HCT116 (cell line): ENCODE data around the gene KANSL3. TPM values are rescaled to one million over a fixed set of nuclear protein-coding genes. Genes with fewer than 3 reads are reported as not detected.

ENCODE experiments used
- ATAC-seq: fragments of 200-7000 bp; cut with Tn5 transposase; 2 replicates; pipeline ENCODE4 v1.9.1; 2020; ENCODE audit warnings: mild to moderate bottlenecking, moderate library complexity
- BruUV-seq: library from RNA; stranded (reverse); fragments of 400-500 nt; replicated peaks from 2 replicates; lab custom pipeline; 2021; lab: Mats Ljungman, UMichigan
- CTCF ChIA-PET: fragments of 300-600 bp; sonication (Branson Sonifier 250); formaldehyde crosslinking; loops from one replicate; lab custom pipeline; 2021; ENCODE audit warnings: antibody characterized with exemption; lab: Charles Lee
- POLR2A ChIA-PET: fragments of 300-600, 350-600 bp; sonication (Branson Sonifier 250); formaldehyde crosslinking; loops from one replicate; lab custom pipeline; 2021; ENCODE audit warnings: antibody characterized with exemption; lab: Charles Lee
- RAD21 ChIA-PET, 2 experiments: fragments of 300-600 bp; sonication (Branson Sonifier 250); formaldehyde crosslinking; loops; one replicate each; lab custom pipeline; 2023; ENCODE audit warnings: low total read pairs in 2 of 2; ENCODE audit not compliant: uncharacterized antibody in 2 of 2, unreplicated experiment in 2 of 2, low non-redundant PET in 1 of 2; lab: Charles Lee
- DNase-seq: peaks from one replicate; pipeline ENCODE4 v3.0.0-alpha.2; 2010; ENCODE audit warnings: low read depth, low spot score
- H2AFZ ChIP-seq: fragments of 200-600 bp; shearing (Covaris generic), sonication (generic); 2 replicates; pipeline ENCODE4 v1.6.1; 2017; ENCODE audit warnings: low read depth, mixed run types, mixed read lengths, antibody characterized with exemption, low read length; ENCODE audit not compliant: poor library complexity, severe bottlenecking
- H3K27ac ChIP-seq: 2 replicates; pipeline ENCODE4 v1.5.1; 2012; ENCODE audit warnings: low read depth, low read length
- H3K27me3 ChIP-seq: fragments of 200-600 bp; sonication (generic); 2 replicates; pipeline ENCODE4 v1.6.1; 2016; ENCODE audit warnings: mixed run types, low read length, mixed read lengths; ENCODE audit not compliant: insufficient read depth
- H3K36me3 ChIP-seq, 2 experiments: fragments of 200-500 bp in 1 of 2; fragments of 200-600 bp in 1 of 2; sonication (Bioruptor generic) in 1 of 2; sonication (generic) in 1 of 2; 2 replicates each; pipeline versions ENCODE4 v1.5.1 to v1.6.1; 2014 to 2016; ENCODE audit warnings: low read length in 2 of 2, inconsistent platforms in 1 of 2, mixed read lengths in 1 of 2, mixed run types in 1 of 2; ENCODE audit not compliant: insufficient read depth in 2 of 2, control insufficient read depth in 1 of 2
- H3K4me1 ChIP-seq, 2 experiments: fragments of 200-600 bp in 1 of 2; sonication (generic) in 1 of 2; 2 replicates each; pipeline versions ENCODE4 v1.5.1 to v1.6.1; 2012 to 2017; ENCODE audit warnings: low read length in 2 of 2, inconsistent platforms in 1 of 2, mild to moderate bottlenecking in 1 of 2, mixed read lengths in 1 of 2, mixed run types in 1 of 2, moderate library complexity in 1 of 2; ENCODE audit not compliant: insufficient read depth in 2 of 2, control insufficient read depth in 1 of 2
- H3K4me2 ChIP-seq: fragments of 200-600 bp; sonication (generic); 2 replicates; pipeline ENCODE4 v1.6.1; 2017; ENCODE audit warnings: mixed run types, low read length, mixed read lengths
- H3K4me3 ChIP-seq, 2 experiments: fragments of 200-600 bp in 1 of 2; sonication (generic) in 1 of 2; replicated peaks in 1 of 2; 2 replicates each; pipeline ENCODE4 v1.5.1; 2011 to 2016; ENCODE audit warnings: low read length in 2 of 2, control low read depth in 1 of 2, low read depth in 1 of 2, mild to moderate bottlenecking in 1 of 2, mixed read lengths in 1 of 2, mixed run types in 1 of 2
- H3K79me2 ChIP-seq: fragments of 200-600 bp; sonication (generic); 2 replicates; pipeline ENCODE4 v1.6.1; 2017; ENCODE audit warnings: mild to moderate bottlenecking, mixed run types, low read length, moderate library complexity, mixed read lengths; ENCODE audit not compliant: insufficient read depth
- H3K9ac ChIP-seq: fragments of 200-600 bp; sonication (generic); 2 replicates; pipeline ENCODE4 v1.6.1; 2016; ENCODE audit warnings: low read length, mixed read lengths
- H3K9me2 ChIP-seq: fragments of 200-600 bp; sonication (generic), shearing (Covaris generic); 2 replicates; pipeline ENCODE4 v1.6.1; 2017; ENCODE audit warnings: mixed run types, mild to moderate bottlenecking, moderate library complexity; ENCODE audit not compliant: insufficient read depth
- H3K9me3 ChIP-seq, 2 experiments: fragments of 200-500 bp in 1 of 2; fragments of 200-600 bp in 1 of 2; sonication (Bioruptor generic) in 1 of 2; sonication (generic) in 1 of 2; 2 replicates each; pipeline ENCODE4 v1.6.1; 2014 to 2017; ENCODE audit warnings: low read length in 2 of 2, mixed read lengths in 2 of 2, inconsistent platforms in 1 of 2, low read depth in 1 of 2, mild to moderate bottlenecking in 1 of 2, mixed run types in 1 of 2, moderate library complexity in 1 of 2; ENCODE audit not compliant: control insufficient read depth in 1 of 2, insufficient read depth in 1 of 2
- H4K20me1 ChIP-seq: fragments of 200-600 bp; sonication (generic), shearing (Covaris generic); 2 replicates; pipeline ENCODE4 v1.6.1; 2017; ENCODE audit warnings: mixed run types, mild to moderate bottlenecking, moderate library complexity; ENCODE audit not compliant: insufficient read depth
- CTCF ChIP-seq, 3 experiments: fragments of 200-600 bp in 1 of 3; sonication (generic) in 1 of 3; IDR thresholded peaks in 2 of 3; conservative IDR thresholded peaks in 1 of 3; 2 replicates each; pipeline ENCODE4 v1.5.1; 2012 to 2017; ENCODE audit warnings: low read depth in 2 of 3, low read length in 2 of 3, antibody characterized with exemption in 1 of 3, borderline replicate concordance in 1 of 3, control low read depth in 1 of 3, mild to moderate bottlenecking in 1 of 3, mixed read lengths in 1 of 3, mixed run types in 1 of 3, moderate library complexity in 1 of 3; ENCODE audit not compliant: insufficient read depth in 1 of 3
- ELF1 ChIP-seq: IDR thresholded peaks from 2 replicates; pipeline ENCODE4 v1.6.1; 2012; ENCODE audit warnings: low read depth, borderline replicate concordance
- EZH2phosphoT487 ChIP-seq: fragments of 200-600 bp; IDR thresholded peaks from 2 replicates; pipeline ENCODE4 v1.6.1; 2018; ENCODE audit warnings: antibody characterized with exemption, borderline replicate concordance
- POLR2A ChIP-seq: IDR thresholded peaks from 2 replicates; pipeline ENCODE4 v1.7.0; 2011; ENCODE audit warnings: borderline replicate concordance; ENCODE audit not compliant: insufficient read depth, insufficient read length; ENCODE audit errors: extremely low read depth
- SIN3A ChIP-seq: IDR thresholded peaks from 2 replicates; pipeline ENCODE4 v1.6.1; 2012; ENCODE audit warnings: low read depth
- SP1 ChIP-seq: IDR thresholded peaks from 2 replicates; pipeline ENCODE4 v1.6.1; 2012; ENCODE audit warnings: low read depth
- SRF ChIP-seq: IDR thresholded peaks from 2 replicates; pipeline ENCODE4 v1.6.1; 2012; ENCODE audit warnings: low read depth
- YY1 ChIP-seq: IDR thresholded peaks from 2 replicates; pipeline ENCODE4 v1.6.1; 2011; ENCODE audit warnings: low read length, low read depth, moderate library complexity, mild to moderate bottlenecking; ENCODE audit not compliant: insufficient replicate concordance; ENCODE audit errors: extremely low read depth
- ZNF274 ChIP-seq: fragments of 200-500 bp; sonication (Bioruptor generic); IDR thresholded peaks from 2 replicates; pipeline ENCODE4 v1.6.1; 2014; ENCODE audit warnings: mild to moderate bottlenecking, low read depth, low read length, inconsistent platforms
- intact Hi-C: fragments of 100-400 bp; cut with micrococcal nuclease; formaldehyde crosslinking; loops from 2 replicates; pipeline ENCODE4 v1.10.0; 2022
- total RNA-seq: library from RNA; stranded (reverse); gene quantifications from one replicate; pipeline ENCODE4 v1.2.1, GENCODE V29; 2021; ENCODE audit not compliant: unreplicated experiment

The KANSL3 gene
- total RNA-seq, 1 experiment from 2014 or later, result 35.8 TPM

- TF ChIP-seq CTCF (IDR thresholded peaks at IDR 0.05 in 2 of 3, conservative IDR thresholded peaks at IDR 0.05 in 1 of 3; ENCODE audit: borderline replicate concordance in 1 of 3, insufficient read depth in 1 of 3, low read depth in 2 of 3, low read length in 2 of 3), result no peak
Measured at GRCh38 chr2:96591054-96591453, 47.1 kb downstream of the KANSL3 start (continued).

GRCh38 chr2:96587843-96588242 lies 50.3 kb downstream of the KANSL3 start:
- TF ChIP-seq EZH2phosphoT487 (no peak), SRF (no peak), SP1 (no peak), CTCF (IDR thresholded peaks at IDR 0.05 in 2 of 3, conservative IDR thresholded peaks at IDR 0.05 in 1 of 3; ENCODE audit: borderline replicate concordance in 1 of 3, insufficient read depth in 1 of 3, low read depth in 2 of 3, low read length in 2 of 3) (no peak), ZNF274 (no peak), YY1 (no peak), ELF1 (no peak), POLR2A (no peak), SIN3A (no peak)
- H3K4me3 ChIP-seq, result no peak overlapping the region
- no peak overlapping the region for H3K4me2 ChIP-seq
- intact Hi-C loops, result no loop called here
- H3K9ac ChIP-seq, result no peak overlapping the region
- peaks cover 0 to 8% of the 10 kb centered on the region in 2 experiments; a peak in 1 of 4 replicates for H3K36me3 ChIP-seq
- no peak overlapping the region for H3K27ac ChIP-seq
- H4K20me1 ChIP-seq, result no peaks in the 10 kb centered on the region
- no peaks in the 10 kb centered on the region for H3K9me3 ChIP-seq
- no peaks in the 10 kb centered on the region for H3K4me1 ChIP-seq
- H3K9me2 ChIP-seq, result no peaks in the 10 kb centered on the region
- H3K27me3 ChIP-seq, result no peaks in the 10 kb centered on the region
- no peaks in the 10 kb centered on the region for H3K79me2 ChIP-seq
- ATAC-seq, result no peak
- ChIA-PET POLR2A (no interaction called here), CTCF (no interaction called here), RAD21 (no interaction called here)
- no peak for DNase-seq
- no peak overlapping the region for H2AFZ ChIP-seq
- BruUV-seq, result no TSS peak
